HAP-1 (cell line): ENCODE results near the gene SERINC4.
"Not testable (repeated sequence)": the region's sequence is repeated elsewhere in the genome, so short reads cannot be mapped to it uniquely, and the experiment has no call there.

ENCODE experiments used
- DNase-seq, 2 experiments: peaks; one replicate each; pipeline ENCODE4 v3.0.0-alpha.2; 2016 to 2020; ENCODE audit warnings: low spot score in 2 of 2
- H3K27me3 ChIP-seq: fragments of 250-450 bp; sonication (Bioruptor Pico); 2 replicates; pipeline ENCODE4 v1.5.1; 2020; ENCODE audit warnings: low read depth, mild to moderate bottlenecking, moderate library complexity
- H3K36me3 ChIP-seq: fragments of 250-450 bp; sonication (Bioruptor Pico); replicated peaks from 2 replicates; pipeline ENCODE4 v1.5.1; 2020; ENCODE audit warnings: mild to moderate bottlenecking
- H3K4me1 ChIP-seq: fragments of 250-450 bp; sonication (Bioruptor Pico); 2 replicates; pipeline ENCODE4 v1.5.1; 2020; ENCODE audit warnings: mild to moderate bottlenecking
- H3K4me3 ChIP-seq: fragments of 250-450 bp; sonication (Bioruptor Pico); 2 replicates; pipeline ENCODE4 v1.5.1; 2020; ENCODE audit warnings: mild to moderate bottlenecking, moderate library complexity
- H3K9me3 ChIP-seq: fragments of 250-450 bp; sonication (Bioruptor Pico); 2 replicates; pipeline ENCODE4 v1.5.1; 2020; ENCODE audit warnings: mild to moderate bottlenecking, moderate library complexity
- in situ Hi-C: fragments of 300-500 bp; cut with MboI; formaldehyde crosslinking; loops from 3 replicates; pipeline ENCODE4 v1.14.3; 2020; ENCODE audit warnings: low sequenced_read_pairs, inconsistent platforms, mixed read lengths

Gene SERINC4

DNA sequence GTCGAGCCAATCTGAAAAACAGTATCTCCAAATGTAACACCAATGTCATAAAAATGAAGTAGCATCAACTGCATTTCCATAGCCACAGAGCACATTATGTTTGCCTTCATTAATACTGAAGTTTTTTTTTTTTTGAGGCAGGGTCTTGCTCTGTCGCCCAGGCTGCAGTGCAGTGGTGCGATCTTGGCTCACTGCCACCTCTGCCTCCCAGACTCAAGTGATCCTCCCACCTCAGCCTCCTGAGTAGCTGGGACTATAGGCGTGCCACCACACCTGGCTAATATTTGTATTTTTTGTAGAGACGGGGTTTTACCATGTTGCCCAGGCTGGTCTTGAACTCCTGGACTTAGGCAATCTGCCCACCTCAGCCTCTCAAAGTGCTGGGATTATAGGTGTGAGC is 15.0 kb upstream of the SERINC4 start:
- in situ Hi-C loops, DNase-seq, H3K9me3 ChIP-seq, H3K4me3 ChIP-seq, H3K4me1 ChIP-seq, H3K27me3 ChIP-seq: not testable (repeated sequence)
- H3K36me3 ChIP-seq, result peaks cover 70% of the 10 kb centered on the region

DNA sequence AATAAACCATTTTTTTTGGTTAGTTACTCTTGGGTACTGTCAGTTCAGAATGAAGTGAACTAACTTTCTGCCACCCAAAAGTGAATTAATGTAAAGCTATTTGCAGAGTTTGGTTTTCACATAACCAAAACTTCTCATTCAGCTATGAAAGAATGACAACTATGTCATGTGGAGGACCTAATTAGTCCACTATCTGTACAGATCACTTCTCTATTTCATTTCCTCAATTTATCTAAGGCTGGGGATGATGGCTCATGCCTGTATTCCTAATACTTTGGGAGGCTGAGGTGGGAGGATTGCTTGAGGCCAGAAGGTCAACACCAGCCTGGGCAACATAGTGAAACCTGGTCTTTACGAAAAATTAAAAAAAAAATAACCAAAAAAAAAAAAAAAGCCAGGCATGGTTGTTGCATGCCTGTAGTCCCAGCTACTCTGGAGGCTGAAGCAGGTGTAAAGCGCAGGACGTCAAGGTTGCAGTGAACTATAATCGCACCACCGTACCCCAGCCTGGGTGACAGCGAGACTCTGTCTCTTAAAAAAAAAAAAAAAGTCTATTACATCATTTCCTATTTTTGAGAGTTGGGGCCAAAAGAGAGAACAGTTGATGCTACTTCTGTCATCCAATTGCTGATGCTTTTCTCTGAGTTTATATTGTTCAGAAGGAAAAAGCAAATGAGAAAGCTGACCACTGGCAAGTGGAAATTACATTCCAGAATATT is 9.1 kb upstream of the SERINC4 start:
- H3K4me1 ChIP-seq, result no peaks in the 10 kb centered on the region
- DNase-seq, result no peak
- H3K4me3 ChIP-seq, result no peak overlapping the region
- peaks cover 88% of the 10 kb centered on the region for H3K36me3 ChIP-seq
- H3K27me3 ChIP-seq, result no peaks in the 10 kb centered on the region
- in situ Hi-C loops, result no loop called here
- H3K9me3 ChIP-seq, result no peaks in the 10 kb centered on the region

DNA sequence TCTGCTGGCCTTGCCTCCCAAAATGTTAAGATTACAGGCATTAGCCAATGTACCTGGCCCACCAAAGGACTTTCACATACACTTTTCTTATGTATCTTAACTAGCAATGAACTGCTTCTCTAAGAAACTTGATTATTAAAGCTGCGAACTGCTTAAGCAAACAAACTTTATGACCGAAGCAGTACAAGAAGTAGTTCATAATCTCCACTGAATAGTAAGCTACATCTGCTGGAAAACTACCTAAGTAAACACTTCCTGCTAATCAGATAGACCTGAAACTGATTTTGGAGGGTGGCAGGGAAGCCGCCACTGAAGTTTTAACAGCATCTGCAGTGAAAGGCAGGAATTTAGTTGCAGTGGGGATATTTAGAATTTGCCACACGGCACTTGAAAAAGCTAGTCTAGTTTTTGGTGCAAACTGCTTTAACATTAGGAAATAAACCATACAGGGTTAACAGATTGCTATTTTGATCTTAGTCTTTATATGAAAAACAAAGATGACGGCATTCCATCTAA is 8.5 kb upstream of the SERINC4 start:
- in situ Hi-C loops, result no loop called here
- Histone ChIP-seq H3K4me3 (no peak overlapping the region), H3K9me3 (no peaks in the 10 kb centered on the region), H3K36me3 (peaks cover 83% of the 10 kb centered on the region), H3K4me1 (no peaks in the 10 kb centered on the region), H3K27me3 (no peaks in the 10 kb centered on the region)
- DNase-seq, result no peak

DNA sequence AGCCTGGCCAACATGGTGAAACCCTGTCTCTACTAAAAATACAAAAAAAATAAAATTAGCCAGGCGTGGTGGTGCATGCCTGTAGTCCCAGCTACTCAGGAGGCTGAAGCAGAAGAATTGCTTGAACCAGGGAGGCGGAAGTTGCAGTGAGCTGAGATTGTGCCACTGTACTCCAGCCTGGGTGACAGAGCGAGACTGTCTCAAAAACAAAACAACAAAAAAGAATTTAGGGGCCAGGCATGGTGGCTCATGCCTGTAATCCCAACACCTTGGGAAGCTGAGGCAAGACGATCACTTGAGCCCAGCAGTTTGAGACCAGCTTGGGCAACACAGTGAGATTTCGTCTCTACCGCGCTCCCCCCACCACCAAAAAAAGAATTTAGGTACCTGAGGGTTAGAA is 2.7 kb upstream of the SERINC4 start:
- in situ Hi-C loops, DNase-seq, H3K9me3 ChIP-seq, H3K4me1 ChIP-seq, H3K4me3 ChIP-seq, H3K27me3 ChIP-seq: not testable (repeated sequence)
- H3K36me3 ChIP-seq, result peaks cover 64% of the 10 kb centered on the region

DNA sequence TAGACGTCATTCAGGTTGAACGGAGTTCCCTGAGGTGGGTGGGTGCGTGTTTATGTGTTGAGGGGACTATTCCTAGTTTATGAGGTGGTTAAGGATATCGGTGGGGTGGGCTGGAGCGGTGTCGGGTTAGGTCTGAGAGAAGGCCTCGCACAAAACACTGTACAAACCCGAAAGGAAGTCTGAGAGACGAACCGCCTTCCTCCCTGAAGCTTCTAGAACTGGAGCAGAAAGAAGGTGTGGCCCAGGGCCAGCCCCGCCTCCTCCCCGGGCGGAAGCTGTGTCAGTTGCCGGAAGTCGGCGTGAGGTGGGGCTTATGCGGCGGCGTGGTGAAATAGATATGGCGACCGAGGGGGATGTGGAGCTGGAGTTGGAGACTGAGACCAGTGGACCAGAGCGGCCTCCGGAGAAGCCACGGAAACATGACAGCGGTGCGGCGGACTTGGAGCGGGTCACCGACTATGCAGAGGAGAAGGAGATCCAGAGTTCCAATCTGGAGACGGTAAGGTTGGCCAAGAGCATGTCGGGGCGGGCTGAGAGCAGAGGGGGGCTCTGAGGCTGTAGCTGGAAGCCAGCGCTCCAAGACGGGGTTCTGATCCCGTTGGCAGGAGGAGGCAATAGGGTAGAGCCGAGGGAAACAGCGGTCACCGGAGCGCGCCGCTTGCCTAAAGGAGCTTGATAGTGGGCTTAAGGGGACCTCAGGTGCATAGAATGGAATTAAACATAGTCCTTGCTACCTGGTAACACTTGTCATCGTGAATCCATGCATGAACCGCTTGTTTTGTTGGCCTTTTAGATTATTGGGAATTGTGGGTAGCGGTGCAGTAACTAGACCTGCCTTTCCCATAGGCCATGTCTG is 494 bp upstream of the SERINC4 start, which contains the start of gene HYPK:
Gene HYPK, plus strand, starts transcription at position 314 of the 856 bp plus-strand sequence. Its CDS starts 24 bp downstream, at position 338.
- peaks cover 61% of the 10 kb centered on the region for H3K36me3 ChIP-seq
- in situ Hi-C loops, result no loop called here
- peak within 1 kb of the TSS; percentile 75 for H3K4me3 ChIP-seq
- DNase-seq, result peak; percentile 72 to 94
- peaks cover 6% of the 10 kb centered on the region for H3K4me1 ChIP-seq
- no peaks in the 10 kb centered on the region for H3K27me3 ChIP-seq
- no peaks in the 10 kb centered on the region for H3K9me3 ChIP-seq

DNA sequence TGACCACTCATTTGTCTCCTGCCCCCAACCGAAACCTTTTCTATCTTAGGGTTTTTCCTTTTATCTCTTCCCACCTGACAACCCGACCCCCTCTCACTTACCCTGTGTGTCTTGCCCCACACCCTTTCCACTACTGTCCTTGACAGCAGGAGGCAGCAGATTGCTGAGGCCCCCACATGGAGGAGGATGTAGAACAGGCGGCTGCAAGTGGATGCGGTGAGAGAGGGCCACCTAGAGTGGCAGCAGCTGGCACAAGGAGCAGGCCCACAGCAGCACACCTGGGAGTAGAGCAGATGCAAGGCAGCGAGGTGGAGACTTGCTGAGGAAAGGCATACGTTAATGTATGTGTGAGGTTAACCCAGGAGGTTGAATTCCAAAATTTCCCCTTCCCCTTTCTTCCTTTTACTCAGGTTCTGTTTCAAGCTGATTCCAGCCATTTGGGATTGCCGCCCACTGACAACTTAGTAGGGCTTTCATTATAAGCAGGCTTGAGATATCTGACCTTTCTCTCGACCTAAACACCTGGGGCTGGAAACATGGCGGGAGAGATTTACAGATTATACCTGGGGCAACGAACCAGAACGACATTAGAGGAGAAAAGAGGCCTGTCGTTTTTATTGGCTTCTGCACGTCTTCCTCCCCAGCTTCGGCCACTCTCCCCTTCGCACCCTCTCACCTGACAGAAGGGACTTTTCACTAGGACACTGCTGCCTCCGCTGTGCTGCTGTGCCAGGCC is 643 bp downstream of the SERINC4 start:
- peaks cover 6% of the 10 kb centered on the region for H3K4me1 ChIP-seq
- in situ Hi-C loops, result no loop called here

DNA sequence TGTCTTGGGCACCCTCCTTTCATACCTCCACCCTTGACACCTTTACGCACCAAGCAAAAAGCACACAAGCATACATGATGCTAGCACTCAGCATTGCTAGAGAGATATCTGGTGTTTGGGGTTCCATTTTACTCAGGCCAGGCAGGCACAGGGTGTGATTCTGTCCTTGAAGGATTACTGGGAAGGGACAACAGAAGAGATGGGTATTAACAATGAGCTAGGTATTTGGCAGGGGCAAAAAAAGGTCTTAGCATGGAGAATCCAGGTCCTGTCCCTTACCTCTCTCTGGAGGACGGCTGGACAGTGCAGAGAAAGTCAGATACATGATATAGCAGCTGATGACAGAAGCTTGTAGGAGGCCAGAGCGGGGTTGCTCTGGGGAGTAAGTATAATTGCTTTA is 3.5 kb downstream of the SERINC4 start:
- DNase-seq, result no peak
- H3K9me3 ChIP-seq, result no peaks in the 10 kb centered on the region
- peaks cover 13% of the 10 kb centered on the region for H3K4me1 ChIP-seq
- H3K27me3 ChIP-seq, result no peaks in the 10 kb centered on the region
- peaks cover 68% of the 10 kb centered on the region for H3K36me3 ChIP-seq
- no peak overlapping the region for H3K4me3 ChIP-seq
- in situ Hi-C loops, result no loop called here

More for the DNA sequence above, 643 bp downstream of the SERINC4 start:
- H3K27me3 ChIP-seq, result no peaks in the 10 kb centered on the region
- DNase-seq, result no peak
- no peak overlapping the region for H3K4me3 ChIP-seq
- no peaks in the 10 kb centered on the region for H3K9me3 ChIP-seq
- H3K36me3 ChIP-seq, result peaks cover 61% of the 10 kb centered on the region

DNA sequence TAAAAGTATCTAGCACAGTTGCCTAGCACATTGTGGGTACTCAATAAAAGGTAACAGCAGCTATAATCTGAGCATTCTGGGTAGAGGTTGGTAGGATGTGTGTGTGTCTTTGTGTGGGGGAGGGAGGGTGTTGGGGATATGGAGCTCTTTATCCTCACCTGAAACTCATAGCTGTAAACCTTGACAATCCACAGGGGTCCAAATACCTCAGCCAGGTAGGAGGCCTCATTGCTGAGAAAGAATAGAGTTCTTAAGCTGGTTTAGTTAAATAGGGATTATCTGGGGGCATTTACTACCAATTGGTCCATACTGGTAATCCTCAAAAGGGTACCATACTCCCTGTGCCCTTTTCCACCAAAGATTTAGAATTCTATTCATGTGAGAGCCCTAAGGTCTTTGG is 4.0 kb downstream of the SERINC4 start:
- Histone ChIP-seq H3K4me1 (peaks cover 16% of the 10 kb centered on the region), H3K9me3 (no peaks in the 10 kb centered on the region), H3K4me3 (no peak overlapping the region), H3K36me3 (peaks cover 66% of the 10 kb centered on the region), H3K27me3 (no peaks in the 10 kb centered on the region)
- no peak for DNase-seq
- in situ Hi-C loops, result no loop called here

DNA sequence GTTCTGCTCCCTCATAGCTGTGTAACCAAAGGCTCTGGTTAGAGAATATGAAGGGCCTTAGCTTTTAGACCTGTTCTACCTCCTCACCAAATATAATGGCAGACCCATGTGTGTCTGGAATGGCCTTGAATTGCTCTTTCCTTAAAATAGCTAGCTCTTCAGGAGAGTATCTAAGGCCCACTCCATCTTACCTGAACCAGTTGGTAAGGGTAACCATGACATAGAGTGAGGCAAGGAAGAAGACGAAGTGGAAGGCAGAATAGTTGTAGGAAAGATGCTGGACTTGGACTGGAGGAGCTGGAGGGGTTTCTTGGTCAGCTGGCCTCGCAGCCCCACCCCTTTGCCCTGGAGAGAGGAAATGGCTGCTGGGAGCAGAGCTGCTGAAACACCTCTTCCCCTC is 4.8 kb downstream of the SERINC4 start:
- H3K4me1 ChIP-seq, result peaks cover 15% of the 10 kb centered on the region
- no peak for DNase-seq
- no peaks in the 10 kb centered on the region for H3K27me3 ChIP-seq
- in situ Hi-C loops, result no loop called here
- peaks cover 63% of the 10 kb centered on the region for H3K36me3 ChIP-seq
- H3K4me3 ChIP-seq, result no peak overlapping the region
- no peaks in the 10 kb centered on the region for H3K9me3 ChIP-seq

DNA sequence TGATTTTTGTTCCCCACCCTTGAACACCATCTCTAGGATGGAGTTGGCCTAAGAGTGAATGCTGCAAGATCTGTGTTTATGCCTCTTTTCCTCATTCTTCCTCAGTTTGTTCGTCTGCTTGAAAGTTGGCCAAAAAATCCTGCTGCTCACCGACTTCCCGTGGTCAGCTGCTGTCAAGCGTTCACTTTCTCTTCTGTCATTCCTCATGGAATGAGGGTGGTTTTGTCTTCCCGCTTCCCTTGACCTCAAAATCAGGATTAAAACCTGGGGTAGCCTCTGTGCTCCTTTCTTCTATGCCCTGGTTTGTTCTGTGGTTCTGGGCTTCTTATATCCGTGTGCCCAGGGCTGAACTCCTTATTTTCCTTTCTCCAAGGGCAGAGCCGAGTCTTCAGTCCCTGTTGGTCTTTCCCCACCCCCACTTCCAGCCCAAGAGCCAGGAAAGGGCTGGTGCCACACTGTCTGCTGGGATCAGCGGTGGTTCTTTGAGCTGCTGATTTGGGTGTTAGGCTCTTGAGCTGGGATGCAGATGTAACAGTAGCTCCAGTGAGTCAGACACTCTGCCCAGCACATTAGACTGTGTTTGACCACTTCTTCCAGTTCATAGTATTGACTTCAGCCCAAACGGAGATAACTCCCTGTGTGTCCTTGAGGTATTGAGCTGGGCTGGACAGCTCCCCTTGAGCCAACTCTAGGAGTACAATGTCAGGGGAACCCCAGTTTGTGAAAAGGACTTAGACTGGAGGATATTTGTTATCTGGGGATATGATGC is 5.6 kb downstream of the SERINC4 start:
- Histone ChIP-seq H3K4me3 (no peak overlapping the region), H3K36me3 (peaks cover 55% of the 10 kb centered on the region), H3K4me1 (peaks cover 10% of the 10 kb centered on the region), H3K9me3 (no peaks in the 10 kb centered on the region), H3K27me3 (no peaks in the 10 kb centered on the region)
- DNase-seq, result no peak
- in situ Hi-C loops, result no loop called here

DNA sequence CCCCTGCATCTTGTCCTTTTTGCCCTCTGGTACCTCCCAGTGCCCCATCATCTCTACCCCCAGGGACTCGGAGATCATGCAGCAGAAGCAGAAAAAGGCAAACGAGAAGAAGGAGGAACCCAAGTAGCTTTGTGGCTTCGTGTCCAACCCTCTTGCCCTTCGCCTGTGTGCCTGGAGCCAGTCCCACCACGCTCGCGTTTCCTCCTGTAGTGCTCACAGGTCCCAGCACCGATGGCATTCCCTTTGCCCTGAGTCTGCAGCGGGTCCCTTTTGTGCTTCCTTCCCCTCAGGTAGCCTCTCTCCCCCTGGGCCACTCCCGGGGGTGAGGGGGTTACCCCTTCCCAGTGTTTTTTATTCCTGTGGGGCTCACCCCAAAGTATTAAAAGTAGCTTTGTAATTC is 6.4 kb downstream of the SERINC4 start:
- no peaks in the 10 kb centered on the region for H3K27me3 ChIP-seq
- peaks cover 12% of the 10 kb centered on the region for H3K4me1 ChIP-seq
- in situ Hi-C loops, result no loop called here
- H3K4me3 ChIP-seq, result peak overlapping the region; percentile 98
- no peak for DNase-seq
- peaks cover 47% of the 10 kb centered on the region for H3K36me3 ChIP-seq
- no peaks in the 10 kb centered on the region for H3K9me3 ChIP-seq

DNA sequence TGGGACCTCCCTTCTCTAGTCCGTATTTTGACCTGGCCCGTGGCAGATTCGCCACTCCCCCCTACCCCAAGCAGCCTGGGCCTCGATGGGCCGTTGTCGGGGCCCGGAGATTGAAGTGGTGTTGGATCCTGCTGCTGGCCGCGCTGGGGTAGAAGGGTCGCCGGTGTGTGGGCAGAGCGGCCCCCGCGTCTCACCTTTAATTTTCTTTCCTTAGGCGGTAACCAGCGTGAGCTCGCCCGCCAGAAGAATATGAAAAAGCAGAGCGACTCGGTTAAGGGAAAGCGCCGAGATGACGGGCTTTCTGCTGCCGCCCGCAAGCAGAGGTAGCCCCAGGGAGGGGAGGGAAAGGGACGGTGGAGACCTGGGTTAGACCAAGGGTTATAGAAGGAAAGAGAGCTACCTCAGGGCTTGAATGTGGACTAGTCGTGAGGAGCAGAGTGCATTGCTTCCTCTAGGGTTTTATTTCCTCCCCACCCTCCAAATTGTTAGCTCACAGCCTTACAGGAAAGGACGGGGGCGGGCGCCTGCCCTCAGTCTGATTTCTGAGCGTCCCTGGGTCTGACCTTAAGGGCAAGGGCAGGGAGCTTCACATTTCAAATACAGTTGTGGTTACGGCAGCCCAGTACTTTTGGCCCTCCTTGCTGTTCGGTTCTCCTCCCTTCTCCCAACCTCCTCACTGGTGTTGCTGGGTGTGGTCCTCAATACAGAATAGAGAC is 7.1 kb downstream of the SERINC4 start:
- H3K4me3 ChIP-seq, result peak overlapping the region; percentile 98
- DNase-seq, result no peak
- in situ Hi-C loops, result no loop called here
- peaks cover 45% of the 10 kb centered on the region for H3K36me3 ChIP-seq
- peaks cover 18% of the 10 kb centered on the region for H3K4me1 ChIP-seq
- no peaks in the 10 kb centered on the region for H3K27me3 ChIP-seq
- no peaks in the 10 kb centered on the region for H3K9me3 ChIP-seq
